Endothelial cell of umbilical vein (primary cell): ENCODE measurements around the gene HDAC5. TPM values are rescaled to one million over a fixed set of nuclear protein-coding genes. Genes with fewer than 3 reads are reported as not detected.

Experiments
- BruUV-seq: library from RNA; stranded (reverse); fragments of 400-500 nt; replicated peaks from 2 replicates; lab custom pipeline; 2021; lab: Mats Ljungman, UMichigan
- CTCF ChIA-PET: fragments of 300-600, 350-600 bp; sonication (Branson Sonifier 250); formaldehyde crosslinking; loops from one replicate; lab custom pipeline; 2021; ENCODE audit warnings: antibody characterized with exemption, inconsistent platforms; lab: Charles Lee
- POLR2A ChIA-PET: fragments of 300-600, 350-600 bp; sonication (Branson Sonifier 250); formaldehyde crosslinking; loops from one replicate; lab custom pipeline; 2021; ENCODE audit warnings: antibody characterized with exemption, inconsistent platforms; lab: Charles Lee
- DNase-seq: peaks from one replicate; pipeline ENCODE4 v3.0.0-alpha.2; 2011; ENCODE audit warnings: low read depth, low spot score
- FAIRE-seq: peaks from 2 replicates; lab custom pipeline; 2011; peaks lifted over from hg19 to GRCh38; lab: Jason Lieb, UNC
- H2AFZ ChIP-seq: 2 replicates; pipeline ENCODE4 v1.6.0; 2012; ENCODE audit warnings: low read depth, low read length, control low read depth, inconsistent platforms
- H3K27ac ChIP-seq: 2 replicates; pipeline ENCODE4 v1.5.1; 2011; ENCODE audit warnings: low read depth, mild to moderate bottlenecking, control low read depth, low read length, moderate library complexity; ENCODE audit not compliant: insufficient read depth
- H3K27me3 ChIP-seq, 2 experiments: 2 replicates each; pipeline versions ENCODE4 v1.6.0 to v1.6.1; 2011; ENCODE audit warnings: low read length in 2 of 2, mixed read lengths in 1 of 2; ENCODE audit not compliant: control insufficient read depth in 2 of 2, insufficient read depth in 2 of 2
- H3K36me3 ChIP-seq, 2 experiments: 2 replicates in 1 of 2; 3 replicates in 1 of 2; pipeline ENCODE4 v1.5.1; 2011; ENCODE audit warnings: low read length in 2 of 2, mild to moderate bottlenecking in 1 of 2, moderate library complexity in 1 of 2; ENCODE audit not compliant: control insufficient read depth in 2 of 2, insufficient read depth in 2 of 2; ENCODE audit errors: extremely low read depth in 1 of 2
- H3K4me1 ChIP-seq: 3 replicates; pipeline ENCODE4 v1.5.1; 2011; ENCODE audit warnings: mild to moderate bottlenecking, low read length; ENCODE audit not compliant: control insufficient read depth, insufficient read depth; ENCODE audit errors: extremely low read depth
- H3K4me2 ChIP-seq: 2 replicates; pipeline ENCODE4 v1.6.1; 2011; ENCODE audit warnings: low read length, control low read depth, mixed read lengths; ENCODE audit not compliant: insufficient read depth
- H3K4me3 ChIP-seq, 3 experiments: fragments of 200-600 bp in 1 of 3; sonication (generic), shearing (Covaris generic) in 1 of 3; replicated peaks in 1 of 3; 2 replicates each; pipeline ENCODE4 v1.5.1; 2011 to 2016; ENCODE audit warnings: control low read depth in 3 of 3, low read length in 3 of 3, mild to moderate bottlenecking in 2 of 3, inconsistent platforms in 1 of 3, low read depth in 1 of 3, moderate library complexity in 1 of 3; ENCODE audit not compliant: insufficient read depth in 1 of 3
- H3K79me2 ChIP-seq: 2 replicates; pipeline ENCODE4 v1.6.0; 2012; ENCODE audit warnings: low read length, inconsistent platforms; ENCODE audit not compliant: control insufficient read depth, insufficient read depth
- H3K9ac ChIP-seq: replicated peaks from 2 replicates; pipeline ENCODE3; 2011; ENCODE audit warnings: low read length, control low read depth; ENCODE audit not compliant: insufficient read depth; ENCODE audit errors: extremely low read depth
- H3K9me1 ChIP-seq: replicated peaks from 3 replicates; pipeline ENCODE4 v1.6.0; 2011; ENCODE audit warnings: mild to moderate bottlenecking, low read length; ENCODE audit not compliant: control insufficient read depth, insufficient read depth; ENCODE audit errors: extremely low read depth
- H3K9me3 ChIP-seq: replicated peaks from 2 replicates; pipeline ENCODE4 v1.5.1; 2012; ENCODE audit warnings: low read length, inconsistent platforms; ENCODE audit not compliant: control insufficient read depth, insufficient read depth
- H4K20me1 ChIP-seq: replicated peaks from 2 replicates; pipeline ENCODE3; 2011; ENCODE audit warnings: mild to moderate bottlenecking, low read length; ENCODE audit not compliant: control insufficient read depth, insufficient read depth; ENCODE audit errors: extremely low read depth
- EZH2 ChIP-seq: IDR thresholded peaks from 2 replicates; pipeline ENCODE4 v1.6.1; 2012; ENCODE audit warnings: borderline replicate concordance, low read depth, mild to moderate bottlenecking, moderate library complexity, low read length, inconsistent platforms; ENCODE audit not compliant: severe bottlenecking
- FOS ChIP-seq: IDR thresholded peaks from 2 replicates; pipeline ENCODE4 v1.6.1; 2011; ENCODE audit warnings: mild to moderate bottlenecking, low read length, moderate library complexity, borderline replicate concordance; ENCODE audit not compliant: insufficient read depth
- GATA2 ChIP-seq: IDR thresholded peaks from 2 replicates; pipeline ENCODE4 v1.7.0; 2011; ENCODE audit warnings: low read depth, mild to moderate bottlenecking, moderate library complexity, mixed read lengths, low read length; ENCODE audit not compliant: insufficient read length, insufficient read depth
- JUN ChIP-seq: IDR thresholded peaks from 2 replicates; pipeline ENCODE4 v1.6.1; 2011; ENCODE audit warnings: borderline replicate concordance, low read depth; ENCODE audit not compliant: insufficient read length, insufficient read depth
- MYC ChIP-seq: IDR thresholded peaks from one replicate; pipeline ENCODE4 v1.6.1; 2011; ENCODE audit warnings: mild to moderate bottlenecking, low read depth, low read length
- POLR2A ChIP-seq: IDR thresholded peaks from 2 replicates; pipeline ENCODE4 v1.6.1; 2012; ENCODE audit warnings: low read depth, mild to moderate bottlenecking, control low read depth, low read length
- POLR2AphosphoS5 ChIP-seq: IDR thresholded peaks from 2 replicates; pipeline ENCODE4 v1.6.1; 2012; ENCODE audit warnings: low read depth, mild to moderate bottlenecking, control low read depth, low read length, moderate library complexity; ENCODE audit not compliant: insufficient read depth
- dilution Hi-C: fragments of 300-500 bp; cut with MboI; formaldehyde crosslinking; loops from one replicate; pipeline ENCODE4 v1.15.0; 2019; ENCODE audit warnings: low sequenced_read_pairs; ENCODE audit not compliant: extremely low pct_ligation_motif_present
- intact Hi-C: fragments of 100-400 bp; cut with micrococcal nuclease; formaldehyde crosslinking; loops from one replicate; pipeline ENCODE4 v1.10.0; 2022
- polyA plus RNA-seq, 4 experiments: library from polyadenylated mRNA; depleted of rRNA in 3 of 4; stranded (reverse) in 3 of 4; unstranded in 1 of 4; fragments of >200 nt; gene quantifications; 2 replicates each; pipeline versions ENCODE4 v1.2.1 to v1.2.3, GENCODE V29; 2011 to 2012; ENCODE audit warnings: missing spikeins in 1 of 4
- total RNA-seq: library from RNA; stranded (reverse); gene quantifications from 2 replicates; pipeline ENCODE4 v1.2.3, GENCODE V29; 2021
- TF ChIP-seq, protein P1 (sequence below): IDR thresholded peaks from 2 replicates; pipeline ENCODE4 v1.6.1; 2011; ENCODE audit not compliant: insufficient read depth, insufficient read length
- TF ChIP-seq, protein P2 (sequence below), 2 donors: IDR thresholded peaks; 1 replicate in 1 of 2; 2 replicates in 1 of 2; pipeline ENCODE4 v1.5.1; 2011; ENCODE audit warnings: low read length in 2 of 2, mild to moderate bottlenecking in 2 of 2, moderate library complexity in 2 of 2, control low read depth in 1 of 2, inconsistent platforms in 1 of 2, low read depth in 1 of 2; ENCODE audit not compliant: insufficient read depth in 1 of 2; ENCODE audit errors: extremely low read depth in 1 of 2

HDAC5 gene
- total and polyA plus RNA-seq, 2 donors (not counting 3 experiments of a cell fraction or from before 2014, with no cell fraction given), result 35.4 to 40.4 TPM

DNA sequence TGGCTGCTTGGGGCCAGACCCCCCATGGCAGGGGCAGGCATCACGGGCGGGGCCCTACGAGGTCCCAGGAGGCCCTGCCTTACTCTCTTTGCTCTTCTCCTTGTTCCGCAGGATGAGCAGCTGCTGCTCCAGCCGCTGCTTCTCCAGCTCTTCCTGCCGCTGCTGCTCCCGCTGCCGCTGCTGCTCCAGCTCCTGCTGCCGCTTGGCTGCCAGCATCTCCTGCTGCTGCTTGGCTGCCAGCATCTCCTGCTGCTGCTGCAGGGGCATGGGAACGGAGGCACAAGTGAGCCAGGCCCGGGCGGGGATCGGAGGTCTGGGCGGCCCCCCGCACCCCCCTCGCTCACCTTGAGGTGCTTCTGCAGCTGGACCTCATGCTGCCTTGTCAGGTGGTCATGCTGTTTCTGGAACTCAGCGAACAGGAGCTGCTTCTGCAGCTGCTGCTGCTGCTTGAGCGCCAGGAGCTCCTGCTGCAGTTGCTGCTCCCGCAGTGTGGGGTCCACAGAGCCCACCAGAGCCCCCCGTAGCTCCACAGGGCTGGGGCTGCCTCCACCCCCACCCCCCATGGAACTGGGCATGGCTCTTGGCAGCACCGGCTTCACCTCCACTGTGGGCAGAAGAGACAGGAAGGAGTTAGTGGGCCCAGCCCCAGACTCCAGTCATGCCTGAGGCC lies 30.1 kb downstream of the HDAC5 start:
- Histone ChIP-seq H3K4me1 (peaks cover 23% of the 10 kb centered on the region), H3K9me3 (no peaks in the 10 kb centered on the region), H3K36me3 (peaks cover 3 to 20% of the 10 kb centered on the region in 2 experiments), H2AFZ (no peak overlapping the region), H4K20me1 (no peaks in the 10 kb centered on the region), H3K79me2 (no peaks in the 10 kb centered on the region), H3K27me3 (no peaks in the 10 kb centered on the region), H3K9ac (no peak overlapping the region), H3K9me1 (no peaks in the 10 kb centered on the region), H3K27ac (no peak overlapping the region), H3K4me3 (no peak overlapping the region), H3K4me2 (no peak overlapping the region)
- no peak for DNase-seq
- BruUV-seq, result no TSS peak
- TF ChIP-seq GATA2, result no peak
- no peak for FAIRE-seq
- intact Hi-C loops, result no loop called here
- CTCF ChIA-PET, result interaction anchor here (0.7 to 1.2 kb wide), 3 partner anchors 19 to 30 kb away, joined by 3 read pairs; partner anchors contain the start of gene HDAC5
- POLR2A ChIA-PET, result no interaction called here
- dilution Hi-C loops, result no loop called here

DNA sequence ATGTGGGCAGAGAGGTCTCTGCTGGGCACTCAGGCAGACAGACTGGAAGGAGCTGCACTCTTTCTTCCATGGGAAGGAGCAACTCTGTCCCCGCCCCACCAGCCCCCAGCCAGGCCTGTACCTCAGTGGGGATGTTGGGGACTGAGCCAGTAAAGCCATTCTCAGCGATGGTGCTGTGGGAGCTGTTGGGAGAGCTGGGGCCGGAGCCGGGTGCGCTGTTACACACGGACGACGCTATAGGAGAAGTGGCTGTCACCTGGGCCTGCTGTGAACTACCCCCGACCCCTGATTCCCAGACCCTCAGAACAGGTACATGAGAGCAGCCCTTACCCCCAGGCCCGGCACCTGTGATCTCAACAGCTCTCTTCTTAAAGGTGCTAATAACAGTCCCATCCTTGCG lies 31.4 kb downstream of the HDAC5 start:
- Histone ChIP-seq H3K79me2 (no peaks in the 10 kb centered on the region), H3K4me1 (peaks cover 25% of the 10 kb centered on the region), H3K4me2 (no peak overlapping the region), H2AFZ (no peak overlapping the region), H4K20me1 (no peaks in the 10 kb centered on the region), H3K4me3 (no peak overlapping the region), H3K9me3 (no peaks in the 10 kb centered on the region), H3K27ac (no peak overlapping the region), H3K9ac (no peak overlapping the region), H3K36me3 (peaks cover 3 to 22% of the 10 kb centered on the region in 2 experiments), H3K27me3 (no peaks in the 10 kb centered on the region), H3K9me1 (no peaks in the 10 kb centered on the region)
- ChIA-PET POLR2A (no interaction called here), CTCF (interaction anchor here (0.8 to 1.4 kb wide), 2 partner anchors 13 to 76 kb away, joined by 3 to 4 read pairs; no protein-coding TSS in a partner anchor)
- TF ChIP-seq GATA2, result no peak
- TF ChIP-seq MYC, result no peak
- TF ChIP-seq POLR2A, result no peak
- TF ChIP-seq FOS, result no peak
- no peak for TF ChIP-seq JUN
- TF ChIP-seq EZH2, result no peak
- TF ChIP-seq, protein P1, sequence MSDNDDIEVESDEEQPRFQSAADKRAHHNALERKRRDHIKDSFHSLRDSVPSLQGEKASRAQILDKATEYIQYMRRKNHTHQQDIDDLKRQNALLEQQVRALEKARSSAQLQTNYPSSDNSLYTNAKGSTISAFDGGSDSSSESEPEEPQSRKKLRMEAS, result no peak
- TF ChIP-seq, protein P2, sequence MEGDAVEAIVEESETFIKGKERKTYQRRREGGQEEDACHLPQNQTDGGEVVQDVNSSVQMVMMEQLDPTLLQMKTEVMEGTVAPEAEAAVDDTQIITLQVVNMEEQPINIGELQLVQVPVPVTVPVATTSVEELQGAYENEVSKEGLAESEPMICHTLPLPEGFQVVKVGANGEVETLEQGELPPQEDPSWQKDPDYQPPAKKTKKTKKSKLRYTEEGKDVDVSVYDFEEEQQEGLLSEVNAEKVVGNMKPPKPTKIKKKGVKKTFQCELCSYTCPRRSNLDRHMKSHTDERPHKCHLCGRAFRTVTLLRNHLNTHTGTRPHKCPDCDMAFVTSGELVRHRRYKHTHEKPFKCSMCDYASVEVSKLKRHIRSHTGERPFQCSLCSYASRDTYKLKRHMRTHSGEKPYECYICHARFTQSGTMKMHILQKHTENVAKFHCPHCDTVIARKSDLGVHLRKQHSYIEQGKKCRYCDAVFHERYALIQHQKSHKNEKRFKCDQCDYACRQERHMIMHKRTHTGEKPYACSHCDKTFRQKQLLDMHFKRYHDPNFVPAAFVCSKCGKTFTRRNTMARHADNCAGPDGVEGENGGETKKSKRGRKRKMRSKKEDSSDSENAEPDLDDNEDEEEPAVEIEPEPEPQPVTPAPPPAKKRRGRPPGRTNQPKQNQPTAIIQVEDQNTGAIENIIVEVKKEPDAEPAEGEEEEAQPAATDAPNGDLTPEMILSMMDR (IDR thresholded peaks at IDR 0.05; ENCODE audit: extremely low read depth in 1 of 2, insufficient read depth in 1 of 2, low read depth in 1 of 2, low read length in 2 of 2), result no peak
- no peak for TF ChIP-seq POLR2AphosphoS5
- BruUV-seq, result TSS peak; percentile 9
- dilution Hi-C loops, result no loop called here
- DNase-seq (no peak), FAIRE-seq (no peak)
- intact Hi-C loops, result no loop called here
